H1 (cell line): ENCODE data around the gene CROCC2. TPM values are rescaled to one million over a fixed set of nuclear protein-coding genes. Genes with fewer than 3 reads are reported as not detected.

Experiments used
- EP300 ChIP-seq, 2 experiments: IDR thresholded peaks; 1 replicate in 1 of 2; 2 replicates in 1 of 2; pipeline ENCODE4 v1.6.1; 2011 to 2012; ENCODE audit warnings: low read depth in 2 of 2, low read length in 2 of 2, mild to moderate bottlenecking in 2 of 2, borderline replicate concordance in 1 of 2, inconsistent platforms in 1 of 2, moderate library complexity in 1 of 2
- NRF1 ChIP-seq: IDR thresholded peaks from 2 replicates; pipeline ENCODE4 v1.6.1; 2011; ENCODE audit warnings: mild to moderate bottlenecking, low read depth, low read length, improper control_type of control experiment
- POLR2A ChIP-seq, 2 experiments: IDR thresholded peaks; 1 replicate in 1 of 2; 2 replicates in 1 of 2; pipeline ENCODE4 v1.6.1; 2011; ENCODE audit warnings: low read depth in 2 of 2, low read length in 2 of 2, mild to moderate bottlenecking in 2 of 2; ENCODE audit errors: control extremely low read depth in 1 of 2
- polyA plus RNA-seq, 7 experiments: library from polyadenylated mRNA; depleted of rRNA in 3 of 7; stranded (reverse) in 5 of 7; unstranded in 2 of 7; fragments of >200 nt in 5 of 7; fragments of 200-250 nt in 2 of 7; gene quantifications; 1 replicate in 5 of 7; 2 replicates in 1 of 7; 4 replicates in 1 of 7; pipeline versions ENCODE4 v1.2.1 to v1.2.3, GENCODE V29; 2011 to 2013; ENCODE audit warnings: missing spikeins in 2 of 7, mixed read lengths in 2 of 7
- total RNA-seq: library from RNA; stranded (reverse); fragmentation: NEBNext Ultra II Directional; extraction: Animal tissue kit (Norgen Biotek cat#: 25700); gene quantifications from 2 replicates; pipeline ENCODE4 v1.2.1, GENCODE V29; 2021

Gene CROCC2
- total and polyA plus RNA-seq, 2 of the 8 experiments (the other 6 are each of a cell fraction or from before 2014, with no cell fraction given), result not detected

GRCh38 chr2:240864475-240864874, 41.7 kb upstream of the CROCC2 start (continued):
- TF ChIP-seq EP300 (IDR thresholded peaks at IDR 0.05; ENCODE audit: borderline replicate concordance in 1 of 2, low read depth in 2 of 2, low read length in 2 of 2) (no peak), POLR2A (IDR thresholded peaks at IDR 0.05; ENCODE audit: control extremely low read depth in 1 of 2, low read depth in 2 of 2, low read length in 2 of 2) (no peak), NRF1 (no peak)
